BLaER1 (cell line): ENCODE data around the gene KIF21B.

Experiments used
- H3K27ac ChIP-seq: shearing (Covaris generic); formaldehyde crosslinking; 2 replicates; pipeline ENCODE4 v1.8.1; 2022
- H3K27me3 ChIP-seq: shearing (Covaris generic); formaldehyde crosslinking; 2 replicates; pipeline ENCODE4 v1.8.1; 2022
- H3K36me3 ChIP-seq: shearing (Covaris generic); formaldehyde crosslinking; 2 replicates; pipeline ENCODE4 v1.8.1; 2022
- H3K4me1 ChIP-seq: shearing (Covaris generic); formaldehyde crosslinking; 2 replicates; pipeline ENCODE4 v1.8.1; 2022
- H3K4me2 ChIP-seq: shearing (Covaris generic); formaldehyde crosslinking; 2 replicates; pipeline ENCODE4 v1.8.1; 2022
- H3K4me3 ChIP-seq: shearing (Covaris generic); formaldehyde crosslinking; 2 replicates; pipeline ENCODE4 v1.8.1; 2022
- H3K9ac ChIP-seq: shearing (Covaris generic); formaldehyde crosslinking; 2 replicates; pipeline ENCODE4 v1.8.1; 2022
- H3K9me3 ChIP-seq: shearing (Covaris generic); formaldehyde crosslinking; 2 replicates; pipeline ENCODE4 v1.8.1; 2022
- H4K20me1 ChIP-seq: shearing (Covaris generic); formaldehyde crosslinking; 2 replicates; pipeline ENCODE4 v1.8.1; 2022
- Cebpa-rat ChIP-seq: shearing (Covaris generic); IDR thresholded peaks from 2 replicates; pipeline ENCODE4 v1.8.1; 2022

KIF21B gene

GRCh38 chr1:201023517-201023902 is at the start of gene KIF21B:
KIF21B (minus strand) TSS chr1:201023714; CDS start chr1:201023383, 331 bp downstream.
- H4K20me1 ChIP-seq, result peaks cover 9% of the 10 kb centered on the region
- TF ChIP-seq Cebpa-rat, result no peak
- no peaks in the 10 kb centered on the region for H3K9me3 ChIP-seq
- peak within 1 kb of the TSS; percentile 92 for H3K9ac ChIP-seq
- H3K4me2 ChIP-seq, result peak within 1 kb of the TSS; percentile 96
- peak within 1 kb of the TSS; percentile 89 for H3K27ac ChIP-seq
- H3K4me3 ChIP-seq, result peak within 1 kb of the TSS; percentile 86
- no peaks in the 10 kb centered on the region for H3K27me3 ChIP-seq
- H3K4me1 ChIP-seq, result peaks cover 90% of the 10 kb centered on the region
- no peaks in the 10 kb centered on the region for H3K36me3 ChIP-seq

- Histone ChIP-seq H3K27me3 (no peaks in the 10 kb centered on the region), H3K36me3 (no peaks in the 10 kb centered on the region), H3K27ac (no peak overlapping the region), H4K20me1 (no peaks in the 10 kb centered on the region), H3K4me2 (no peak overlapping the region), H3K4me1 (peaks cover 29% of the 10 kb centered on the region), H3K4me3 (no peak overlapping the region), H3K9me3 (no peaks in the 10 kb centered on the region), H3K9ac (no peak overlapping the region)
- TF ChIP-seq Cebpa-rat, result no peak
Measured at GRCh38 chr1:201072922-201073321, 49.4 kb upstream of the KIF21B start.

- no peak overlapping the region for H3K9ac ChIP-seq
- no peaks in the 10 kb centered on the region for H4K20me1 ChIP-seq
- H3K4me2 ChIP-seq, result no peak overlapping the region
- no peak overlapping the region for H3K27ac ChIP-seq
- H3K36me3 ChIP-seq, result no peaks in the 10 kb centered on the region
- no peaks in the 10 kb centered on the region for H3K27me3 ChIP-seq
- no peak for TF ChIP-seq Cebpa-rat
- H3K4me1 ChIP-seq, result peaks cover 31% of the 10 kb centered on the region
- no peak overlapping the region for H3K4me3 ChIP-seq
- H3K9me3 ChIP-seq, result no peaks in the 10 kb centered on the region
Measured at GRCh38 chr1:201072149-201072548, 48.6 kb upstream of the KIF21B start.

- Histone ChIP-seq H3K4me3 (no peak overlapping the region), H3K27ac (no peak overlapping the region), H3K9me3 (no peaks in the 10 kb centered on the region), H3K36me3 (no peaks in the 10 kb centered on the region), H3K9ac (no peak overlapping the region), H4K20me1 (no peaks in the 10 kb centered on the region), H3K4me2 (peak overlapping the region; percentile 22; the same call in 1 of the 2 replicates), H3K4me1 (peaks cover 47% of the 10 kb centered on the region), H3K27me3 (no peaks in the 10 kb centered on the region)
- TF ChIP-seq Cebpa-rat, result no peak
Measured at GRCh38 chr1:201069636-201070035, 46.1 kb upstream of the KIF21B start.

- Histone ChIP-seq H3K4me3 (no peak overlapping the region), H3K4me1 (peaks cover 52% of the 10 kb centered on the region), H3K4me2 (0 out of 2 replicates have a peak overlapping the region, but pooled peaks have one; percentile 22), H3K27me3 (no peaks in the 10 kb centered on the region), H3K9me3 (no peaks in the 10 kb centered on the region), H4K20me1 (no peaks in the 10 kb centered on the region), H3K36me3 (no peaks in the 10 kb centered on the region), H3K9ac (no peak overlapping the region), H3K27ac (no peak overlapping the region)
- TF ChIP-seq Cebpa-rat, result no peak
Measured at GRCh38 chr1:201068976-201069375, 45.5 kb upstream of the KIF21B start.

GRCh38 chr1:201066986-201067385 is 43.5 kb upstream of the KIF21B start:
- Histone ChIP-seq H3K4me1 (peaks cover 72% of the 10 kb centered on the region), H3K27me3 (no peaks in the 10 kb centered on the region), H3K27ac (no peak overlapping the region), H3K9me3 (no peaks in the 10 kb centered on the region), H4K20me1 (no peaks in the 10 kb centered on the region), H3K9ac (peak overlapping the region; percentile 8; the same call in 1 of the 2 replicates), H3K36me3 (no peaks in the 10 kb centered on the region), H3K4me2 (peak overlapping the region; percentile 68), H3K4me3 (no peak overlapping the region)
- TF ChIP-seq Cebpa-rat, result no peak

GRCh38 chr1:201065686-201066085 is 42.2 kb upstream of the KIF21B start:
- peak overlapping the region; percentile 68 for H3K4me2 ChIP-seq
- H3K36me3 ChIP-seq, result no peaks in the 10 kb centered on the region
- H3K27me3 ChIP-seq, result no peaks in the 10 kb centered on the region
- no peaks in the 10 kb centered on the region for H4K20me1 ChIP-seq
- no peak overlapping the region for H3K9ac ChIP-seq
- no peaks in the 10 kb centered on the region for H3K9me3 ChIP-seq
- H3K27ac ChIP-seq, result no peak overlapping the region
- TF ChIP-seq Cebpa-rat, result no peak
- H3K4me1 ChIP-seq, result peaks cover 76% of the 10 kb centered on the region
- no peak overlapping the region for H3K4me3 ChIP-seq

GRCh38 chr1:201064806-201065205 is 41.3 kb upstream of the KIF21B start:
- no peaks in the 10 kb centered on the region for H3K27me3 ChIP-seq
- no peak overlapping the region for H3K4me3 ChIP-seq
- no peak for TF ChIP-seq Cebpa-rat
- H4K20me1 ChIP-seq, result no peaks in the 10 kb centered on the region
- H3K27ac ChIP-seq, result no peak overlapping the region
- H3K36me3 ChIP-seq, result no peaks in the 10 kb centered on the region
- no peak overlapping the region for H3K4me2 ChIP-seq
- no peaks in the 10 kb centered on the region for H3K9me3 ChIP-seq
- H3K9ac ChIP-seq, result no peak overlapping the region
- peaks cover 85% of the 10 kb centered on the region for H3K4me1 ChIP-seq

- TF ChIP-seq Cebpa-rat, result no peak
- peak overlapping the region; percentile 70 for H3K4me2 ChIP-seq
Measured at GRCh38 chr1:201063145-201063544, 39.6 kb upstream of the KIF21B start.

GRCh38 chr1:201062511-201063091 is 39.1 kb upstream of the KIF21B start:
- Histone ChIP-seq H3K27ac (no peak overlapping the region), H3K4me1 (peaks cover 89% of the 10 kb centered on the region), H3K4me3 (no peak overlapping the region), H3K9me3 (no peaks in the 10 kb centered on the region), H4K20me1 (no peaks in the 10 kb centered on the region), H3K36me3 (no peaks in the 10 kb centered on the region), H3K4me2 (peak overlapping the region; percentile 70), H3K27me3 (no peaks in the 10 kb centered on the region), H3K9ac (no peak overlapping the region; the same call in 1 of the 2 replicates)
- TF ChIP-seq Cebpa-rat, result no peak

More at GRCh38 chr1:201063145-201063544, 39.6 kb upstream of the KIF21B start:
- Histone ChIP-seq H3K27me3 (no peaks in the 10 kb centered on the region), H4K20me1 (no peaks in the 10 kb centered on the region), H3K9me3 (no peaks in the 10 kb centered on the region), H3K36me3 (no peaks in the 10 kb centered on the region), H3K9ac (no peak overlapping the region), H3K27ac (no peak overlapping the region), H3K4me3 (no peak overlapping the region), H3K4me1 (peaks cover 89% of the 10 kb centered on the region)
